ENCODE data around the gene SUGP1.
A peak's percentile ranks its signal among the peaks of the same experiment; 100 is the strongest.

Gene SUGP1

DNA sequence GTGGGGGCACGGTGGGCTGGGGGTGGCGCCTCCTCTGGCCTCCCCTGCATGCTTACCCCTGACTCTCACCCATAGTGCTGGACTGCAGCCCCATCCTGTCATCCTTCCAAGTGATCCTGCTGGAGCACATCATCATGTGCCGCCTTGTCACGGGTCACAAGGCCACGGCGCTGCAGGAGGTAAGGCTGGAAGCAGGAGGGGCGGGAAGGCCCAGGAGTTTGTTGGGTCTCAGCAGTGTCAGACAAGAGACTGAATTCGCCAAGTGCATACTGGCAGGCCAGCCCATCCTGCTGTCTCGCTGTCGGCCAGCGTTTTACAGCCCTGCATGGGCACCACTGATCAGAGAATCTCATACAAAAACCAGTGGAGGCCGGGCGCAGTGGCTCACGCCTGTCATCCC lies 23.5 kb upstream of the SUGP1 start:
- Histone ChIP-seq H2AK5ac (ENCODE audit: low read length) (no peak overlapping the region), H4K8ac (ENCODE audit: low read depth, low read length) (no peak overlapping the region), H2BK5ac (ENCODE audit: low read length) (no peak overlapping the region), H3K27me3 (ENCODE audit: insufficient read depth, low read length, poor library complexity) (no peaks in the 10 kb centered on the region), H3K79me2 (ENCODE audit: control insufficient read depth, insufficient read depth, low read length) (no peaks in the 10 kb centered on the region), H3K23ac (ENCODE audit: low read length) (no peak overlapping the region), H4K5ac (ENCODE audit: low read length) (no peak overlapping the region), H3K9ac (ENCODE audit: low read length) (no peak overlapping the region), H3K56ac (ENCODE audit: low read length) (no peak overlapping the region), H3K79me1 (ENCODE audit: low read length) (no peaks in the 10 kb centered on the region), H3K4me2 (ENCODE audit: low read length) (no peak overlapping the region), H3K4me3 (ENCODE audit: low read length) (no peak overlapping the region), H3K4ac (ENCODE audit: low read depth, low read length) (no peak overlapping the region), H2BK15ac (replicated peaks; ENCODE audit: low read depth) (no peak overlapping the region), H3K36me3 (ENCODE audit: control insufficient read depth, insufficient read depth, low read length) (peaks cover 9% of the 10 kb centered on the region), H3K27ac (ENCODE audit: low read depth, low read length) (no peak overlapping the region), H3K4me1 (ENCODE audit: control insufficient read depth, low read depth, low read length) (no peaks in the 10 kb centered on the region), H2BK120ac (ENCODE audit: low read depth, low read length) (no peak overlapping the region), H3K18ac (ENCODE audit: low read length) (no peak overlapping the region)
- WGBS (ENCODE audit: extremely low coverage, insufficient coverage, low lambda C conversion rate) = no CpG with 5 or more reads among the region's 14 CpGs
- no peak for DNase-seq

- no peak overlapping the region for H2BK5ac ChIP-seq (ENCODE audit: low read length)
- no peak overlapping the region for H4K5ac ChIP-seq (ENCODE audit: low read length)
- no peak overlapping the region for H2BK15ac ChIP-seq (replicated peaks; ENCODE audit: low read depth)
- DNase-seq = no peak
- no peak overlapping the region for H3K4me2 ChIP-seq (ENCODE audit: low read length)
- no peaks in the 10 kb centered on the region for H3K79me2 ChIP-seq (ENCODE audit: control insufficient read depth, insufficient read depth, low read length)
- no peak overlapping the region for H3K18ac ChIP-seq (ENCODE audit: low read length)
- H3K9ac ChIP-seq (ENCODE audit: low read length) = no peak overlapping the region
- H3K27ac ChIP-seq (ENCODE audit: low read depth, low read length) = no peak overlapping the region
- no peaks in the 10 kb centered on the region for H3K4me1 ChIP-seq (ENCODE audit: control insufficient read depth, low read depth, low read length)
- peaks cover 13% of the 10 kb centered on the region for H3K36me3 ChIP-seq (ENCODE audit: control insufficient read depth, insufficient read depth, low read length)
- WGBS (ENCODE audit: extremely low coverage, insufficient coverage, low lambda C conversion rate) = no CpG with 5 or more reads among the region's 7 CpGs
- H2AK5ac ChIP-seq (ENCODE audit: low read length) = no peak overlapping the region
- H3K4ac ChIP-seq (ENCODE audit: low read depth, low read length) = no peak overlapping the region
- H3K79me1 ChIP-seq (ENCODE audit: low read length) = no peaks in the 10 kb centered on the region
- H3K4me3 ChIP-seq (ENCODE audit: low read length) = no peak overlapping the region
- no peak overlapping the region for H4K8ac ChIP-seq (ENCODE audit: low read depth, low read length)
- no peaks in the 10 kb centered on the region for H3K27me3 ChIP-seq (ENCODE audit: insufficient read depth, low read length, poor library complexity)
- H3K56ac ChIP-seq (ENCODE audit: low read length) = no peak overlapping the region
- H3K23ac ChIP-seq (ENCODE audit: low read length) = no peak overlapping the region
- no peak overlapping the region for H2BK120ac ChIP-seq (ENCODE audit: low read depth, low read length)
Measured at GRCh38 chr19:19343016-19343362, 22.7 kb upstream of the SUGP1 start.

DNA sequence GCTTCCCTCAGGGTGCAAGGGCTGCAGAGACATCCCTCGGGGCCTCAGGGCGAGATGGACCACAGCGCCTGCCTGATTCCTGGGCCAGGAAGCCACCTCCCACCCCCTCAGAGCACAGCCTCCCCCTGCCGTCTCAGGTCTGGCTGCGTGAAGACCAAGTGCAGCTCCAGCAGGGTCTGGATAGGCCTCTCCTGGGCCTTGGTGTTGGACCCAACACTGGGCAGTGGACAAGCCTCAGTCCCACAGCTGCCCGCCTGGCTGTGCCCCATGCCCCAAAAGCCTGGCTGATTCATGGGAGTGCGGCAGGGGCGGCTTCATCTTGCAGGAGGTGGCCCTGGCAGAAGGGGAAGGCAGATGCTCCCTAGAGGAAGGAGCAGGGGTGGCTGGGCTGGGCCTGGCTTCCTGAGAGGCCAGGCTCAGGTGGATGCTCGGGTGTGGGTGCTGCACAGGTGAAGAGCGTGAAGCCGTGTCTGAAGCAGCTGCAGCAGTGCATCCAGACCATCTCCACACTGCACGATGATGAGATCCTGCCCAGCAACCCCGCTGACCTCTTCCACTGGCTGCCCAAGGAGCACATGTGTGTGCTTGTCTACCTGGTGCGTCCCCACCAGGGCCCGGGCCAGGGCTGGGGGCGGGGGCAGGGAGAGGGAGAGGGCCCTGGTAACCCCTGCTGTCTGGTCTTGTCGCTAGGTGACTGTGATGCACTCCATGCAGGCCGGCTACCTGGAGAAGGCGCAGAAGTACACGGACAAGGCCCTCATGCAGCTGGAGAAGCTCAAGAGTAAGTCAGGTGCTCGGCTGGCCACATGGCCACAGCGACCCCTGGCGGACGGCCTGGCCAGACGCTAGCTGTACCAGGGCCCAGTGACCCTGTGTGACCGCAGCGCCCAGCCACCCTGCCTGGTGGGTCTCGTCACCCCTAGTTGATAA lies 22.0 kb upstream of the SUGP1 start:
- Histone ChIP-seq H3K18ac (ENCODE audit: low read length) (no peak overlapping the region), H3K4me2 (ENCODE audit: low read length) (no peak overlapping the region), H4K8ac (ENCODE audit: low read depth, low read length) (no peak overlapping the region), H3K4me1 (ENCODE audit: control insufficient read depth, low read depth, low read length) (no peaks in the 10 kb centered on the region), H3K27ac (ENCODE audit: low read depth, low read length) (no peak overlapping the region), H3K56ac (ENCODE audit: low read length) (no peak overlapping the region), H3K4me3 (ENCODE audit: low read length) (no peak overlapping the region), H2AK5ac (ENCODE audit: low read length) (no peak overlapping the region), H3K79me2 (ENCODE audit: control insufficient read depth, insufficient read depth, low read length) (no peaks in the 10 kb centered on the region), H4K5ac (ENCODE audit: low read length) (no peak overlapping the region), H2BK15ac (replicated peaks; ENCODE audit: low read depth) (no peak overlapping the region), H3K4ac (ENCODE audit: low read depth, low read length) (no peak overlapping the region), H3K9ac (ENCODE audit: low read length) (no peak overlapping the region), H3K23ac (ENCODE audit: low read length) (no peak overlapping the region), H3K36me3 (ENCODE audit: control insufficient read depth, insufficient read depth, low read length) (peaks cover 13% of the 10 kb centered on the region), H2BK5ac (ENCODE audit: low read length) (no peak overlapping the region), H2BK120ac (ENCODE audit: low read depth, low read length) (no peak overlapping the region), H3K79me1 (ENCODE audit: low read length) (no peaks in the 10 kb centered on the region), H3K27me3 (ENCODE audit: insufficient read depth, low read length, poor library complexity) (no peaks in the 10 kb centered on the region)
- peak; percentile 84 for DNase-seq
- WGBS (ENCODE audit: extremely low coverage, insufficient coverage, low lambda C conversion rate) = no CpG with 5 or more reads among the region's 28 CpGs

- WGBS (ENCODE audit: extremely low coverage, insufficient coverage, low lambda C conversion rate) = no CpG with 5 or more reads among the region's 11 CpGs
- Histone ChIP-seq H3K4me2 (ENCODE audit: low read length) (no peak overlapping the region), H4K5ac (ENCODE audit: low read length) (no peak overlapping the region), H2BK15ac (replicated peaks; ENCODE audit: low read depth) (no peak overlapping the region), H2AK5ac (ENCODE audit: low read length) (no peak overlapping the region), H3K79me1 (ENCODE audit: low read length) (no peaks in the 10 kb centered on the region), H3K56ac (ENCODE audit: low read length) (no peak overlapping the region), H3K9ac (ENCODE audit: low read length) (no peak overlapping the region), H3K23ac (ENCODE audit: low read length) (no peak overlapping the region), H3K18ac (ENCODE audit: low read length) (no peak overlapping the region), H3K4me3 (ENCODE audit: low read length) (no peak overlapping the region), H3K27me3 (ENCODE audit: insufficient read depth, low read length, poor library complexity) (no peaks in the 10 kb centered on the region), H2BK5ac (ENCODE audit: low read length) (no peak overlapping the region), H3K27ac (ENCODE audit: low read depth, low read length) (no peak overlapping the region), H3K79me2 (ENCODE audit: control insufficient read depth, insufficient read depth, low read length) (no peaks in the 10 kb centered on the region), H4K8ac (ENCODE audit: low read depth, low read length) (no peak overlapping the region), H2BK120ac (ENCODE audit: low read depth, low read length) (no peak overlapping the region), H3K4me1 (ENCODE audit: control insufficient read depth, low read depth, low read length) (no peaks in the 10 kb centered on the region), H3K4ac (ENCODE audit: low read depth, low read length) (no peak overlapping the region), H3K36me3 (ENCODE audit: control insufficient read depth, insufficient read depth, low read length) (peaks cover 13% of the 10 kb centered on the region)
- DNase-seq = no peak
Measured at GRCh38 chr19:19341026-19341425, 20.7 kb upstream of the SUGP1 start.

DNA sequence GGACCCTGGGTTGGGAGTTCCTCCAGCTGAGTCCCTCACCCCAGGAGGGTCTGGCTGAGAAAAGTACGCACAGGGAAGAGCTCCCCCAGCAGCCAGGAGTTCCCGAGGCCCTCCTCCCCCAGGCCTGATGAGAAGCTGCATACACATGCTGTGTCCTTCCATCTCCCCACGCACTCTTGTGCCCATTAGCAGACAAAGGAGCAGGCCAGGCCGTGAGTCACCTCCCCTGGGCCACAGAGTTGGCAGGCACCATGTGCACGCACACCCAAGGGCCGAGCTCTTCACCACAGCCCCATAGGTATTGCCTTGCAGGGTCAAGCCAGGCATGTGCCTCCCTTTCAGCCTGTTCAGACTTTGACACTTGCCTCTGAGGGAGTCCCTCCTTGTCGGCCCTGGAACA lies 17.8 kb upstream of the SUGP1 start:
- H3K18ac ChIP-seq (ENCODE audit: low read length) = no peak overlapping the region
- no peak overlapping the region for H2AK5ac ChIP-seq (ENCODE audit: low read length)
- no peak overlapping the region for H2BK5ac ChIP-seq (ENCODE audit: low read length)
- H3K4me1 ChIP-seq (ENCODE audit: control insufficient read depth, low read depth, low read length) = no peaks in the 10 kb centered on the region
- no peaks in the 10 kb centered on the region for H3K79me2 ChIP-seq (ENCODE audit: control insufficient read depth, insufficient read depth, low read length)
- no peak overlapping the region for H4K5ac ChIP-seq (ENCODE audit: low read length)
- no peak overlapping the region for H3K4me2 ChIP-seq (ENCODE audit: low read length)
- H3K79me1 ChIP-seq (ENCODE audit: low read length) = peaks cover 4% of the 10 kb centered on the region
- H4K8ac ChIP-seq (ENCODE audit: low read depth, low read length) = no peak overlapping the region
- no peaks in the 10 kb centered on the region for H3K27me3 ChIP-seq (ENCODE audit: insufficient read depth, low read length, poor library complexity)
- WGBS (ENCODE audit: extremely low coverage, insufficient coverage, low lambda C conversion rate) = no CpG with 5 or more reads among the region's 7 CpGs
- no peak overlapping the region for H3K23ac ChIP-seq (ENCODE audit: low read length)
- H3K36me3 ChIP-seq (ENCODE audit: control insufficient read depth, insufficient read depth, low read length) = peaks cover 11% of the 10 kb centered on the region
- H3K56ac ChIP-seq (ENCODE audit: low read length) = no peak overlapping the region
- H2BK15ac ChIP-seq (replicated peaks; ENCODE audit: low read depth) = no peak overlapping the region
- H3K4me3 ChIP-seq (ENCODE audit: low read length) = no peak overlapping the region
- H3K4ac ChIP-seq (ENCODE audit: low read depth, low read length) = no peak overlapping the region
- no peak overlapping the region for H3K9ac ChIP-seq (ENCODE audit: low read length)
- H3K27ac ChIP-seq (ENCODE audit: low read depth, low read length) = no peak overlapping the region
- no peak for DNase-seq
- H2BK120ac ChIP-seq (ENCODE audit: low read depth, low read length) = no peak overlapping the region

DNA sequence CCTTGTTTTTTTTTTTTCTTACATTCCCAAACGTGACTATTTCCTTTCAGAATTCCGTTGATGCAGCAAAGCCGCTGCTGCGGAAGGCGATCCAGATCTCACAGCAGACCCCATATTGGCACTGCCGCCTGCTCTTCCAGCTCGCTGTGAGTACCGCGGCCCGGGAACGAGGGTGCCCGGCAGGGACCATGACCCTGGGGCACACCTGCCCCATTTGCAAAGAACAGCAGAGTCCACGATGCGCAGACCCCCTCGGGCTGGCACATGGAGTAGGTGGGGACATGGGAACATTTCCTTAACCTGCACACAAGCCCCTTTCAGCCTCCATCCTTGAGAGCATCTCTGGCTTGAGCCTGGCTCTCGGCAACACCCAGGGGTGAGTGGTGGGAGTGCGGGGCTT lies 16.8 kb upstream of the SUGP1 start:
- Histone ChIP-seq H2AK5ac (ENCODE audit: low read length) (no peak overlapping the region), H2BK15ac (replicated peaks; ENCODE audit: low read depth) (no peak overlapping the region), H3K4ac (ENCODE audit: low read depth, low read length) (no peak overlapping the region), H2BK120ac (ENCODE audit: low read depth, low read length) (no peak overlapping the region), H3K18ac (ENCODE audit: low read length) (no peak overlapping the region), H3K79me1 (ENCODE audit: low read length) (peaks cover 4% of the 10 kb centered on the region), H3K23ac (ENCODE audit: low read length) (no peak overlapping the region), H4K8ac (ENCODE audit: low read depth, low read length) (no peak overlapping the region), H3K9ac (ENCODE audit: low read length) (no peak overlapping the region), H3K79me2 (ENCODE audit: control insufficient read depth, insufficient read depth, low read length) (no peaks in the 10 kb centered on the region), H3K27ac (ENCODE audit: low read depth, low read length) (no peak overlapping the region), H2BK5ac (ENCODE audit: low read length) (no peak overlapping the region), H3K27me3 (ENCODE audit: insufficient read depth, low read length, poor library complexity) (no peaks in the 10 kb centered on the region), H4K5ac (ENCODE audit: low read length) (no peak overlapping the region), H3K56ac (ENCODE audit: low read length) (no peak overlapping the region), H3K4me3 (ENCODE audit: low read length) (no peak overlapping the region), H3K36me3 (ENCODE audit: control insufficient read depth, insufficient read depth, low read length) (peaks cover 11% of the 10 kb centered on the region), H3K4me2 (ENCODE audit: low read length) (no peak overlapping the region), H3K4me1 (ENCODE audit: control insufficient read depth, low read depth, low read length) (no peaks in the 10 kb centered on the region)
- no CpG with 5 or more reads among the region's 17 CpGs for WGBS (ENCODE audit: extremely low coverage, insufficient coverage, low lambda C conversion rate)
- DNase-seq = no peak
